OCI-LY3 (cell line): ENCODE measurements around the gene SLC16A14.

Experiments
- EZH2phosphoT487 ChIP-seq: fragments of 200-600 bp; shearing (Covaris generic); IDR thresholded peaks from 2 replicates; pipeline ENCODE4 v1.6.1; 2018; ENCODE audit warnings: antibody characterized with exemption, mixed run types, low read depth
- TF ChIP-seq, protein P1 (sequence below): fragments of 200-600, 300-600 bp; sonication (generic); IDR thresholded peaks from 2 replicates; pipeline ENCODE4 v1.5.1; 2014; ENCODE audit warnings: antibody characterized with exemption, low read length, low read depth

DNA sequence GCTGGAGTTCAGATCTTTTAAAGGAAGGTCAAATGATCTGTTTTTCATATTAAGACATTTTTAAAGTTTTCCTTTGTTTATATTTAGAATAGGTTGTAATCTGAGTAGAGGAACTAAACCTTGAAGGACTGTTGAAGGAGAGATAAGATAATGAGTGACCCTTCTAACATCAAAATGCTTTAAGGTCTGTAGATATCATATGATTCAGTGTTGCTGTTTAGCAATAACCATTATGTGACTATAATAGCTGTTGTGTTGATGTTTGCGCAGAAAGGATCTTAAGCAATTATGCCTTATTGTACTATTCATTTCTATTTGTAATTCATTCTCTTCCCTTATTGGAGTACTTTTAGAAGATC, 60.0 kb downstream of the SLC16A14 start:
- TF ChIP-seq, protein P1, sequence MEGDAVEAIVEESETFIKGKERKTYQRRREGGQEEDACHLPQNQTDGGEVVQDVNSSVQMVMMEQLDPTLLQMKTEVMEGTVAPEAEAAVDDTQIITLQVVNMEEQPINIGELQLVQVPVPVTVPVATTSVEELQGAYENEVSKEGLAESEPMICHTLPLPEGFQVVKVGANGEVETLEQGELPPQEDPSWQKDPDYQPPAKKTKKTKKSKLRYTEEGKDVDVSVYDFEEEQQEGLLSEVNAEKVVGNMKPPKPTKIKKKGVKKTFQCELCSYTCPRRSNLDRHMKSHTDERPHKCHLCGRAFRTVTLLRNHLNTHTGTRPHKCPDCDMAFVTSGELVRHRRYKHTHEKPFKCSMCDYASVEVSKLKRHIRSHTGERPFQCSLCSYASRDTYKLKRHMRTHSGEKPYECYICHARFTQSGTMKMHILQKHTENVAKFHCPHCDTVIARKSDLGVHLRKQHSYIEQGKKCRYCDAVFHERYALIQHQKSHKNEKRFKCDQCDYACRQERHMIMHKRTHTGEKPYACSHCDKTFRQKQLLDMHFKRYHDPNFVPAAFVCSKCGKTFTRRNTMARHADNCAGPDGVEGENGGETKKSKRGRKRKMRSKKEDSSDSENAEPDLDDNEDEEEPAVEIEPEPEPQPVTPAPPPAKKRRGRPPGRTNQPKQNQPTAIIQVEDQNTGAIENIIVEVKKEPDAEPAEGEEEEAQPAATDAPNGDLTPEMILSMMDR, result no peak
- no peak for TF ChIP-seq EZH2phosphoT487
